GM10248 (cell line): Measurements from ENCODE around the gene RPH3AL.

Experiments
- CTCF ChIA-PET: fragments of 300-600 bp; sonication (Branson Sonifier 250); formaldehyde crosslinking; extraction: SDS; loops from one replicate; lab custom pipeline; 2021; ENCODE audit warnings: antibody characterized with exemption; lab: Yijun Ruan, JAX
- POLR2A ChIA-PET: fragments of 350-650 bp; sonication (Branson Sonifier 250); formaldehyde crosslinking; extraction: SDS; loops from one replicate; lab custom pipeline; 2020; ENCODE audit warnings: antibody characterized with exemption; lab: Yijun Ruan, JAX
- DNase-seq: peaks from one replicate; pipeline ENCODE4 v3.0.0; 2012; ENCODE audit errors: extremely low spot score
- TF ChIP-seq, protein P1 (sequence below): IDR thresholded peaks from 2 replicates; pipeline ENCODE4 v1.5.1; 2012; ENCODE audit warnings: mild to moderate bottlenecking, low read depth; ENCODE audit errors: extremely low read depth, missing control alignments, control extremely low read depth

The RPH3AL gene

GRCh38 chr17:353213-353837 is 718 bp upstream of the RPH3AL start:
- no peak for DNase-seq
- ChIA-PET CTCF (no interaction called here), POLR2A (no interaction called here)
- TF ChIP-seq, protein P1, sequence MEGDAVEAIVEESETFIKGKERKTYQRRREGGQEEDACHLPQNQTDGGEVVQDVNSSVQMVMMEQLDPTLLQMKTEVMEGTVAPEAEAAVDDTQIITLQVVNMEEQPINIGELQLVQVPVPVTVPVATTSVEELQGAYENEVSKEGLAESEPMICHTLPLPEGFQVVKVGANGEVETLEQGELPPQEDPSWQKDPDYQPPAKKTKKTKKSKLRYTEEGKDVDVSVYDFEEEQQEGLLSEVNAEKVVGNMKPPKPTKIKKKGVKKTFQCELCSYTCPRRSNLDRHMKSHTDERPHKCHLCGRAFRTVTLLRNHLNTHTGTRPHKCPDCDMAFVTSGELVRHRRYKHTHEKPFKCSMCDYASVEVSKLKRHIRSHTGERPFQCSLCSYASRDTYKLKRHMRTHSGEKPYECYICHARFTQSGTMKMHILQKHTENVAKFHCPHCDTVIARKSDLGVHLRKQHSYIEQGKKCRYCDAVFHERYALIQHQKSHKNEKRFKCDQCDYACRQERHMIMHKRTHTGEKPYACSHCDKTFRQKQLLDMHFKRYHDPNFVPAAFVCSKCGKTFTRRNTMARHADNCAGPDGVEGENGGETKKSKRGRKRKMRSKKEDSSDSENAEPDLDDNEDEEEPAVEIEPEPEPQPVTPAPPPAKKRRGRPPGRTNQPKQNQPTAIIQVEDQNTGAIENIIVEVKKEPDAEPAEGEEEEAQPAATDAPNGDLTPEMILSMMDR = no peak

GRCh38 chr17:351875-352420 is 659 bp downstream of the RPH3AL start:
- TF ChIP-seq, protein P1 = no peak
- ChIA-PET POLR2A (no interaction called here), CTCF (no interaction called here)
- DNase-seq = no peak

DNA sequence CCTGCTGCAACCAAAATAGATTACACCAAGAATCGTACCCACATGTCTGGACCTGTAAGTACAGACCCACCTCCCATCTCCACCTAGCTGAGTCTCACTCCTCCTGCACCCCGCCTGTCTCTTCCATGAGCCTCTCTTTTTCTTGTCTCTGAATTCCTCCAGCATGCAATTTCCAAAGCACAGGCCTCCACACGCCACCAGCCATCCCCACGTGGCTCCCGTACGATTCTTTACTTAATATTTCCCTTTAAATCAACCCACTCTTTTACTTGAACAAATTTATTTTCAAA is 1.2 kb downstream of the RPH3AL start:
- ChIA-PET POLR2A (no interaction called here), CTCF (no interaction called here)
- TF ChIP-seq, protein P1 = no peak
- no peak for DNase-seq

DNA sequence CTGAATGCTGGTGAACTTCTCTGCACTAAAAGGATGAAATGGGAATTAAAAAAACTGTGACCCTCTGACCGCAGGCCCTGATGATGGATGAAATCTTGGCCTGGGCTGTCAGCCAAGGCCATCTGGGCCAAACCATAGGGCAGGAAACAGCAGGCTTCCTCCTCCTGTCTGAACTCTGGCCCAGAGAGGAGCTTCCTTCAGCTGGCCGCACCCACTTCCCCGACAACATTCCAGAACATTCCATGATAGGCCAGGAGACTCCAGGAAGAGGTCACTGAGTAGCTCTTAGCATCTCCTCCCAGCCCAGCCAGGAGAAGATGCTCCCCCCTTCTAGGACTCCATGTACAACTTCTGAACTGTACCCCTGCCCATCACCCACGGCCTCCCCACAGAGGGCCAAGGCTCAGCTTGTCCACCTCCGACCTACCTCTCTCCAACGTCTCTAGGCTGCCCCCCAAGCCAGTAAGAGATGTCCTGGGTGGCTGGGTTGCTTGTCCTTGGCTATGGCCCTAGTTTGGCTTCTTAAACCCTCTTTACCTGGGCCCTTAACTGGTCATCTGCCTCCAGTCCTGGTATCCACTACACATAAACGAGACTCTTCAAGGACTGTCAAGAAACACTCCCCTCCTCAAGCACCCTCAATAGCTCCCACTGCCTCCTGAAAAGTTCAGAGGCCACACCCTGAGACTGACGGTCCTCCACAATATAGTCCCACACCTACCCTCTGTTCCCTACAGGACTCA is 1.7 kb downstream of the RPH3AL start:
- DNase-seq = no peak
- TF ChIP-seq, protein P1 = no peak
- CTCF ChIA-PET = no interaction called here
- POLR2A ChIA-PET = no interaction called here

GRCh38 chr17:349666-350065 is 2.9 kb downstream of the RPH3AL start:
- no peak for DNase-seq
- POLR2A ChIA-PET = no interaction called here

GRCh38 chr17:348692-349425 is 3.7 kb downstream of the RPH3AL start:
- POLR2A ChIA-PET = no interaction called here
- no peak for DNase-seq
- CTCF ChIA-PET = no interaction called here

More at GRCh38 chr17:349666-350065, 2.9 kb downstream of the RPH3AL start:
- TF ChIP-seq, protein P1 = no peak
- CTCF ChIA-PET = no interaction called here

More at GRCh38 chr17:348692-349425, 3.7 kb downstream of the RPH3AL start:
- TF ChIP-seq, protein P1 = no peak
